Stimulated activated CD4-positive, alpha-beta T cell treated with anti-CD3 and anti-CD28 coated beads, Interleukin-12 subunit alpha, Interleukin-12 subunit beta, amount 100 ng/mL, for 4 hours (primary cell): ENCODE data around the gene PRMT2.
"Not testable (repeated sequence)": the region's sequence is repeated elsewhere in the genome, so short reads cannot be mapped to it uniquely, and the experiment has no call there.

ENCODE experiments used
- DNase-seq: peaks from one replicate; pipeline ENCODE4 v3.0.0-alpha.2; 2020

PRMT2 gene

DNA sequence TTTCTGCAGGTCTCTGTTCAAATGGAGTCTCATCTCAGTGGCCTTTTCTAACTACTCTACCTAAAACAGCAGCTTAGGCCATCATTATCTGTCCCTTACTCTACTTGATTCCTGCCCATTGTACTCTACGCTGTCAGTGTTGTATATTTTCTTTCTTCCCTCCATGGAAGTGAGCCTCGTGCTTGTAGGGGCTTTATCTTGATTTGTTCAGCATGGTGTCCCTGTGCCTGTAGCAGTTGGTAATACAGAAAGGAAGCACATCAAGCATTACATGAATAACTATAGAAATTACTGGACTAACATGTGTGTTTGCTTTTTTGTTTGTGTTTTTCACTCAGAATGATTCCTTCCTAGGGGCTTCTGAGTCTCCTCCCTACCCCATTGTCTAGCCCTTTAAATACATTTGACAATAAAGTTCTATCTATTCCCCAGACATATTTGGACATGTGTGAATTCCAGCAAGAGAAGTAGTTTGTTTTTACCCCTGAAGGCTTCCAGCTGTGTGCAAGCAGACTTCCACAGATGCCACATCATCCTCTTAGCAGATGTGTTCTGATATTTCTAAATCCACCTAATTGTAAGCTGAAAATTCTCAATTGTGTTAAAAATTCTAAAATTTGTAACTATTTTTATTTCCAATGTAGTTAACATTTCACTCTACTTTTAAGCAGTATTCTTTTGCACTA, 40.3 kb downstream of the PRMT2 start:
- DNase-seq = no peak

DNA sequence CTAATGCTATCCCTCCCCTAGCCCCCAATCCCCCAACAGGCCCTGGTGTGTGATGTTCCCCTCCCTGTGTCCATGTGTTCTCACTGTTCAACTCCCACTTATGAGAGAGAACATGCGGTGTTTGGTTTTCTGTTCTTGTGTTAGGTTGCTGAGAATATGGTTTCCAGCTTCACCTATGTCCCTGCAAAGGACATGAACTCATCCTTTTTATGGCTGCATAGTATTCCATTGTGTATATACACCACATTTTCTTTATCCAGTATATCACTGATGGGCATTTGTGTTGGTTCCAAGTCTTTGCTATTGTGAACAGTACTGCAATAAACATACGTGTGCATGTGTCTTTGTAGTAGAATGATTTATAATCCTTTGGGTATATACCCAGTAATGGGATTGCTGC, 41.1 kb downstream of the PRMT2 start:
- DNase-seq = not testable (repeated sequence)

DNA sequence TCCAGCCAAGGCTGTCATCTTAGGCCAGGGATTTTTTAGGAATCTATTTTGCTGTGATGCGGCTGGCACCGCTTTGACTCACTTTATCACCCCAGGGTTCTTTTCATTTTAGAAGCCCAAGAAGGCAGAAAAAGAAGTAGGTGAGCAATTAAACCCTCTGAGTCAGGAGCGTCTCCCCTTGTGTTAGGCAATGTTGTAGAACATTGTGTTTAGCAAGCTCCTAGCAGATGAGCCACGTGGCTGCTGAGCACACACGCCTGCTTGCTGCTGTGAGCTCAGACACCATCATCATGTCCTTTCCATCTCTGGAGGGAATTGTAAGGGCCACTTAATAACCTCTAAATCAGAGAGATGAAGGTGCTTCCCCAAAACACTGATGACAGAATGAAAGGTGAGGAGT, 46.1 kb downstream of the PRMT2 start:
- DNase-seq = not testable (repeated sequence)

DNA sequence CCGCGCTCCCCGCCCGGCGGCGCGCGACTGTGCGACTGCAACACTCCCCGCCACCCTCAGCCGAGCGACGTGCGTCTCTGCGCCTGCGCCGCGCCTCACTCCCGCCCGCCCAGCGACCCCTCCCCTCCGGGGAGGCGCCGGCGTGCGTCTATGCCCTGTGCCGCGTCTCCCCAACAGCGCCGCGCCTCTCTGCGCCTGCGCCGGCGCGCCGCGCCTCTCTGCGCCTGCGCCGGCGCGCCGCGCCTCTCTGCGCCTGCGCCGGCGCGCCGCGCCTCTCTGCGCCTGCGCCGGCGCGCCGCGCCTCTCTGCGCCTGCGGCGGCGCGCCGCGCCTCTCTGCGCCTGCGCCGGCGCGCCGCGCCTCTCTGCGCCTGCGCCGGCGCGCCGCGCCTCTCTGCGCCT, 63.2 kb downstream of the PRMT2 start:
- not testable (repeated sequence) for DNase-seq

DNA sequence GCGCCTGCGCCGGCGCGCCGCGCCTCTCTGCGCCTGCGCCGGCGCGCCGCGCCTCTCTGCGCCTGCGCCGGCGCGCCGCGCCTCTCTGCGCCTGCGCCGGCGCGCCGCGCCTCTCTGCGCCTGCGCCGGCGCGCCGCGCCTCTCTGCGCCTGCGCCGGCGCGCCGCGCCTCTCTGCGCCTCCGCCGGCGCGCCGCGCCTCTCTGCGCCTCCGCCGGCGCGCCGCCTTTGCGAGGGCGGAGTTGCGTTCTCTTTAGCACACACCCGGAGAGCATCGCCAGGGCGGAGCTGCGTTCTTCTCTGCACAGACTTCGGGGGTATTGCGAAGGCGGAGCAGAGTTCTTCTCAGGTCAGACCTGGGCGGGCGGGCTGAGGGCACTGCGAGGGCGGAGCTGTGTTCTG, 63.6 kb downstream of the PRMT2 start:
- DNase-seq = not testable (repeated sequence)
